ENCODE measurements around the gene CACNB2. TPM values are rescaled to one million over a fixed set of nuclear protein-coding genes. Genes with fewer than 3 reads are reported as not detected.

Gene CACNB2
- total and polyA plus RNA-seq, 10 of the 15 experiments (the other 5 are each of a cell fraction or from before 2014, with no cell fraction given) = 0.62 to 8.1 (median 1.2) TPM

- TF ChIP-seq E4F1 (IDR thresholded peaks at IDR 0.05; ENCODE audit: borderline replicate concordance, partially characterized antibody) = no peak
- TF ChIP-seq CEBPZ (IDR thresholded peaks at IDR 0.05; ENCODE audit: low read depth, low read length) = no peak
- no peak for TF ChIP-seq ZBTB40 (IDR thresholded peaks at IDR 0.05; ENCODE audit: borderline replicate concordance)
- peak; percentile 83 for TF ChIP-seq JUND (IDR thresholded peaks at IDR 0.05; ENCODE audit: low read depth, low read length)
- no peak for TF ChIP-seq NR2C1 (IDR thresholded peaks at IDR 0.05)
- TF ChIP-seq BCL3 (IDR thresholded peaks at IDR 0.05; ENCODE audit: borderline replicate concordance, insufficient read depth, low read depth, low read length, poor library complexity, severe bottlenecking) = no peak
- TF ChIP-seq NRF1 (conservative IDR thresholded peaks at IDR 0.05; ENCODE audit: low read depth, low read length) = no peak
- TF ChIP-seq HDAC6 (IDR thresholded peaks at IDR 0.05; ENCODE audit: unreplicated experiment) = no peak
- no peak for TF ChIP-seq SMAD5 (IDR thresholded peaks at IDR 0.05; ENCODE audit: low read depth)
- TF ChIP-seq SREBF2 (IDR thresholded peaks at IDR 0.05; ENCODE audit: low read length) = no peak
- no peak for TF ChIP-seq ZZZ3 (IDR thresholded peaks at IDR 0.05; ENCODE audit: control insufficient read depth, insufficient read length, low read depth)
- no peak for TF ChIP-seq EED (IDR thresholded peaks at IDR 0.05; ENCODE audit: low read depth)
- no peak for TF ChIP-seq CTCF (IDR thresholded peaks at IDR 0.05 in 2 of 3, conservative IDR thresholded peaks at IDR 0.05 in 1 of 3; ENCODE audit: control insufficient read depth in 2 of 3, extremely low read depth in 1 of 3, insufficient read depth in 1 of 3, low read depth in 3 of 3, low read length in 3 of 3)
These were observed 258.9 kb downstream of the CACNB2 start (continued) for GRCh38 chr10:18399158-18399557.

Data from GM12878 (cell line).